Central memory CD8-positive, alpha-beta T cell (primary cell): ENCODE data around the gene PSMG3.

Source experiments
- ATAC-seq: fragments of 150-1000 bp; cut with Tn5 transposase; replicated peaks from 2 replicates; pipeline ENCODE4 v1.10.0; 2022; ENCODE audit warnings: mild to moderate bottlenecking, moderate FRiP score, moderate number of reproducible peaks; ENCODE audit not compliant: poor library complexity, severe bottlenecking; ENCODE audit errors: extremely low read depth
- DNase-seq, 2 donors: peaks; one replicate each; pipeline ENCODE4 v3.0.0; 2021; ENCODE audit warnings: low spot score in 2 of 2
- H3K27ac Mint-ChIP-seq: one replicate; pipeline ENCODE4 v1.8.0; 2022; ENCODE audit warnings: low read depth, mild to moderate bottlenecking, moderate library complexity, mixed read lengths
- H3K27me3 Mint-ChIP-seq: one replicate; pipeline ENCODE4 v1.8.0; 2022; ENCODE audit warnings: mixed read lengths
- H3K36me3 Mint-ChIP-seq: one replicate; pipeline ENCODE4 v1.8.0; 2022; ENCODE audit warnings: mild to moderate bottlenecking, moderate library complexity, mixed read lengths; ENCODE audit not compliant: insufficient read depth
- H3K4me1 Mint-ChIP-seq: one replicate; pipeline ENCODE4 v1.8.0; 2022; ENCODE audit warnings: mixed read lengths
- H3K4me3 Mint-ChIP-seq: one replicate; pipeline ENCODE4 v1.8.0; 2022; ENCODE audit warnings: mild to moderate bottlenecking, moderate library complexity, mixed read lengths
- H3K9me3 Mint-ChIP-seq: one replicate; pipeline ENCODE4 v1.8.0; 2022; ENCODE audit warnings: mixed read lengths

PSMG3 gene

GRCh38 chr7:1548944-1549343 is 20.9 kb downstream of the PSMG3 start:
- Mint-ChIP-seq H3K4me1 (no peaks in the 10 kb centered on the region), H3K4me3 (no peak overlapping the region), H3K27me3 (no peaks in the 10 kb centered on the region), H3K36me3 (peaks cover 19% of the 10 kb centered on the region), H3K9me3 (no peaks in the 10 kb centered on the region), H3K27ac (no peak overlapping the region)
- no peak for DNase-seq
- no peak for ATAC-seq

- H3K9me3 Mint-ChIP-seq, result no peaks in the 10 kb centered on the region
- H3K27ac Mint-ChIP-seq, result no peak overlapping the region
- no peak for DNase-seq
- H3K4me3 Mint-ChIP-seq, result no peak overlapping the region
- H3K27me3 Mint-ChIP-seq, result no peaks in the 10 kb centered on the region
- peaks cover 23% of the 10 kb centered on the region for H3K36me3 Mint-ChIP-seq
- no peak for ATAC-seq
- no peaks in the 10 kb centered on the region for H3K4me1 Mint-ChIP-seq
Measured at GRCh38 chr7:1548438-1548831, 21.4 kb downstream of the PSMG3 start.

- Mint-ChIP-seq H3K36me3 (peaks cover 23% of the 10 kb centered on the region), H3K4me1 (no peaks in the 10 kb centered on the region), H3K9me3 (no peaks in the 10 kb centered on the region), H3K27ac (no peak overlapping the region), H3K27me3 (no peaks in the 10 kb centered on the region), H3K4me3 (no peak overlapping the region)
- no peak for ATAC-seq
- DNase-seq, result no peak
Measured at GRCh38 chr7:1547777-1548437, 21.9 kb downstream of the PSMG3 start.

GRCh38 chr7:1546909-1547776 is 22.7 kb downstream of the PSMG3 start:
- Mint-ChIP-seq H3K27me3 (no peaks in the 10 kb centered on the region), H3K4me1 (no peaks in the 10 kb centered on the region), H3K27ac (no peak overlapping the region), H3K36me3 (peaks cover 26% of the 10 kb centered on the region), H3K4me3 (no peak overlapping the region), H3K9me3 (no peaks in the 10 kb centered on the region)
- DNase-seq (no peak), ATAC-seq (no peak)

- Mint-ChIP-seq H3K4me1 (no peaks in the 10 kb centered on the region), H3K36me3 (peaks cover 33% of the 10 kb centered on the region), H3K27me3 (no peaks in the 10 kb centered on the region), H3K4me3 (no peak overlapping the region), H3K9me3 (no peaks in the 10 kb centered on the region), H3K27ac (no peak overlapping the region)
- DNase-seq, result no peak
- no peak for ATAC-seq
Measured at GRCh38 chr7:1546274-1546908, 23.4 kb downstream of the PSMG3 start.

- Mint-ChIP-seq H3K4me3 (no peak overlapping the region), H3K9me3 (no peaks in the 10 kb centered on the region), H3K4me1 (no peaks in the 10 kb centered on the region), H3K36me3 (peaks cover 39% of the 10 kb centered on the region), H3K27ac (no peak overlapping the region), H3K27me3 (no peaks in the 10 kb centered on the region)
- no peak for ATAC-seq
- DNase-seq, result no peak
Measured at GRCh38 chr7:1545417-1546246, 24.2 kb downstream of the PSMG3 start.

GRCh38 chr7:1544896-1545416 is 24.9 kb downstream of the PSMG3 start:
- Mint-ChIP-seq H3K4me1 (no peaks in the 10 kb centered on the region), H3K27ac (no peak overlapping the region), H3K36me3 (peaks cover 39% of the 10 kb centered on the region), H3K9me3 (no peaks in the 10 kb centered on the region), H3K4me3 (no peak overlapping the region), H3K27me3 (no peaks in the 10 kb centered on the region)
- ATAC-seq (no peak), DNase-seq (no peak)

GRCh38 chr7:1544178-1544895 is 25.5 kb downstream of the PSMG3 start:
- Mint-ChIP-seq H3K36me3 (peaks cover 42% of the 10 kb centered on the region), H3K9me3 (no peaks in the 10 kb centered on the region), H3K27me3 (no peaks in the 10 kb centered on the region), H3K4me1 (no peaks in the 10 kb centered on the region), H3K27ac (no peak overlapping the region), H3K4me3 (no peak overlapping the region)
- no peak for ATAC-seq
- DNase-seq, result no peak

- Mint-ChIP-seq H3K27ac (no peak overlapping the region), H3K27me3 (no peaks in the 10 kb centered on the region), H3K4me3 (no peak overlapping the region), H3K4me1 (no peaks in the 10 kb centered on the region), H3K9me3 (no peaks in the 10 kb centered on the region), H3K36me3 (peaks cover 44% of the 10 kb centered on the region)
- DNase-seq (no peak), ATAC-seq (no peak)
Measured at GRCh38 chr7:1543826-1544177, 26.0 kb downstream of the PSMG3 start.

GRCh38 chr7:1542841-1543747 is 26.7 kb downstream of the PSMG3 start:
- no peak for ATAC-seq
- no peak for DNase-seq
- no peaks in the 10 kb centered on the region for H3K9me3 Mint-ChIP-seq
- H3K4me3 Mint-ChIP-seq, result no peak overlapping the region
- no peaks in the 10 kb centered on the region for H3K4me1 Mint-ChIP-seq
- H3K27me3 Mint-ChIP-seq, result no peaks in the 10 kb centered on the region
- H3K27ac Mint-ChIP-seq, result no peak overlapping the region
- H3K36me3 Mint-ChIP-seq, result peaks cover 38% of the 10 kb centered on the region

GRCh38 chr7:1542329-1542728 is 27.5 kb downstream of the PSMG3 start:
- H3K9me3 Mint-ChIP-seq, result no peaks in the 10 kb centered on the region
- H3K27me3 Mint-ChIP-seq, result no peaks in the 10 kb centered on the region
- H3K4me1 Mint-ChIP-seq, result no peaks in the 10 kb centered on the region
- H3K27ac Mint-ChIP-seq, result no peak overlapping the region
- peaks cover 37% of the 10 kb centered on the region for H3K36me3 Mint-ChIP-seq
- ATAC-seq (no peak), DNase-seq (no peak)
- no peak overlapping the region for H3K4me3 Mint-ChIP-seq
